BE2C (cell line): ENCODE results near the gene KRT17.

Experiments
- DNase-seq: peaks from one replicate; pipeline ENCODE4 v3.0.0-alpha.2; 2020
- H3K27me3 ChIP-seq: fragments of 250-450 bp; sonication (Bioruptor Pico); 2 replicates; pipeline ENCODE4 v1.5.1; 2020; ENCODE audit warnings: mild to moderate bottlenecking
- H3K36me3 ChIP-seq: fragments of 250-450 bp; sonication (Bioruptor Pico); 2 replicates; pipeline ENCODE4 v1.5.1; 2020; ENCODE audit warnings: mild to moderate bottlenecking
- H3K4me1 ChIP-seq: fragments of 250-450 bp; sonication (Bioruptor Pico); 2 replicates; pipeline ENCODE4 v1.5.1; 2020
- H3K4me3 ChIP-seq: 2 replicates; pipeline ENCODE4 v1.5.1; 2011; ENCODE audit warnings: low read depth, low read length
- H3K9me3 ChIP-seq: fragments of 250-450 bp; sonication (Bioruptor Pico); 2 replicates; pipeline ENCODE4 v1.5.1; 2020
- TF ChIP-seq, protein P1 (sequence below): IDR thresholded peaks from 2 replicates; pipeline ENCODE4 v1.5.1; 2012; ENCODE audit warnings: mild to moderate bottlenecking, low read depth, low read length

Gene KRT17

DNA sequence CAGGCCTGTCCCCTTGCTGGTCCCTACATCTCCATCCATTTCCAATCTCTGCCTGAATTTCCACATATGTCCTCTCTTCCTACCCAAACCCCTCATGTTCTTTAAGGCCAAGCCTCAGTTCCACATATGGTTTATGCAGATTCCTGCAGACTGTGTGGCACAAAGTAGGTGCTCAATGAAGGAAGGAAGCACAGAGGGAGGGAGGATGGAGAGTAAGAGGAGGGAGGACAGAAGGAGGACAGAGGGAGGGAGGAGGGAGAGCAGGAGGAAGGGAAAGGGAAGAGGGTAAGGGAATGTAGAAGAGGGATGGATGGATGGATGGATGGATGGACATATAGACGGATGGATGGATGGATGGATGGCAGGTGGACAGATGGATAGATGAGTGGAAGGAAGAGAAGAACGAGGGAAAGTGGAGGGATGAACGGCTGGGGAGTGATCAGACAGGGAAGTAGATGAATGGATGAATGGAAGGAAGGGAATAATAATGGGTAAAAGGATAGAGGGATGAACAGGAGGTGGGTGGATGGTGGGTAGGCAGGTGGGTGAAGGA, 29.9 kb downstream of the KRT17 start:
- Histone ChIP-seq H3K4me3 (no peak overlapping the region), H3K36me3 (no peaks in the 10 kb centered on the region), H3K9me3 (no peaks in the 10 kb centered on the region), H3K4me1 (0 out of 2 replicates have a peak, but pooled peaks cover 7% of the 10 kb centered on the region), H3K27me3 (no peaks in the 10 kb centered on the region)
- TF ChIP-seq, protein P1, sequence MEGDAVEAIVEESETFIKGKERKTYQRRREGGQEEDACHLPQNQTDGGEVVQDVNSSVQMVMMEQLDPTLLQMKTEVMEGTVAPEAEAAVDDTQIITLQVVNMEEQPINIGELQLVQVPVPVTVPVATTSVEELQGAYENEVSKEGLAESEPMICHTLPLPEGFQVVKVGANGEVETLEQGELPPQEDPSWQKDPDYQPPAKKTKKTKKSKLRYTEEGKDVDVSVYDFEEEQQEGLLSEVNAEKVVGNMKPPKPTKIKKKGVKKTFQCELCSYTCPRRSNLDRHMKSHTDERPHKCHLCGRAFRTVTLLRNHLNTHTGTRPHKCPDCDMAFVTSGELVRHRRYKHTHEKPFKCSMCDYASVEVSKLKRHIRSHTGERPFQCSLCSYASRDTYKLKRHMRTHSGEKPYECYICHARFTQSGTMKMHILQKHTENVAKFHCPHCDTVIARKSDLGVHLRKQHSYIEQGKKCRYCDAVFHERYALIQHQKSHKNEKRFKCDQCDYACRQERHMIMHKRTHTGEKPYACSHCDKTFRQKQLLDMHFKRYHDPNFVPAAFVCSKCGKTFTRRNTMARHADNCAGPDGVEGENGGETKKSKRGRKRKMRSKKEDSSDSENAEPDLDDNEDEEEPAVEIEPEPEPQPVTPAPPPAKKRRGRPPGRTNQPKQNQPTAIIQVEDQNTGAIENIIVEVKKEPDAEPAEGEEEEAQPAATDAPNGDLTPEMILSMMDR, result no peak
- DNase-seq, result no peak

GRCh38 chr17:41593306-41593981, 30.9 kb downstream of the KRT17 start:
- Histone ChIP-seq H3K27me3 (no peaks in the 10 kb centered on the region), H3K36me3 (no peaks in the 10 kb centered on the region), H3K9me3 (no peaks in the 10 kb centered on the region), H3K4me3 (no peak overlapping the region), H3K4me1 (0 out of 2 replicates have a peak, but pooled peaks cover 7% of the 10 kb centered on the region)
- TF ChIP-seq, protein P1, result no peak
- no peak for DNase-seq

DNA sequence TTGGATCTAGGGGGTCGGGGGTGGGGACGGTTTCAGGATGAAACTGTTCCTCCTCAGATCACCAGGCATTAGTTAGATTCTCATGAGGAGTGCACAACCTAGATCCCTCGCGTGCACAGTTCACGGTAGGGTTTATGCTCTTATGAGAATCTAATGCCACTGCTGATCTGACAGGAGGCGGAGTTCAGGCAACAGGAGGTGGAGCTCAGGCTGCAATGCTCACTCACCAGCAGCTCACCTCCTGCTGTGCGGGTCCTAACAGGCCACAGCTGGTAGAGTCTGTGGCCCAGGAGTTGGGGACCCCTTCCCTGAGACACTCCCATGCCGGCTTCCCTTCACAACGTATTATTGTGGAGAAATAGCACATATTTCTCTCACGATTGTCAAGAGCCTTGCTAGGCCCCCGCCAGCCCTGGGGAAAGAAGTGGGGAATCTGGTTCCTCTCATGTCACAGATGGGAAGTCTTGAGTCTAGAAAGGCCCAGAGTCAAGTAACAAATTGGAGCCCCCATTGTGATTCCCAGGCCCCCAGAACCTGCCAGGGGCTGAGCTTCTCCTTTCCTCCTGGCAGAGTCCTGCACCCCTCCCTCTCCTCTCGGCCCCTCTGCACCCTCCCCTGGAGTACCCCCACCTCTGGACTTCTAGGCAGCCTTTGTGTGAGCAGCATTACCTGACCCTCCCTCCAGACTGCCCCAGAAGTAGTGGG, 31.6 kb downstream of the KRT17 start:
- DNase-seq, result no peak
- 0 out of 2 replicates have a peak, but pooled peaks cover 5% of the 10 kb centered on the region for H3K4me1 ChIP-seq
- TF ChIP-seq, protein P1, result no peak
- H3K36me3 ChIP-seq, result no peaks in the 10 kb centered on the region
- no peaks in the 10 kb centered on the region for H3K9me3 ChIP-seq
- H3K27me3 ChIP-seq, result no peaks in the 10 kb centered on the region
- H3K4me3 ChIP-seq, result no peak overlapping the region

DNA sequence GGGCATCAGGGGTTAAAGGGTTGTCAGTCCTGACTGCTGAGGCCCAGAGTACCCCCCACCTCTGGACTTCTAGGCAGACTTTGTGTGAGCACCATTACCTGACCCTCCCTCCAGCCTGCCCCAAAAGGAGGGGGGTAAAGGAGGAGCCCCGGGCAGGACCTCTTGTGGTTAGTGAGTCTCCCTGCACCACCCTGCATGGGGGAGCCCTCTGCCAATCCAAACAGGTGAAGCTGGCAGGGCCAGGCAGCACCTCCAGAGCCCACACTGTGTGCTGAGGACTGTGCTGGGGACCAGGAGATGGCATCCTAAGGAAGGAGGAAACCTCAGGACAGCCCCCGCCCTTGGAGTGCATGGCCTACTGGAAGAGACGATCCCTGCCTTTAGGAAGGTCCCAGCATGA, 35.1 kb downstream of the KRT17 start:
- TF ChIP-seq, protein P1, result no peak
- Histone ChIP-seq H3K9me3 (no peaks in the 10 kb centered on the region), H3K4me3 (no peak overlapping the region), H3K27me3 (no peaks in the 10 kb centered on the region), H3K4me1 (no peaks in the 10 kb centered on the region), H3K36me3 (no peaks in the 10 kb centered on the region)
- DNase-seq, result no peak

DNA sequence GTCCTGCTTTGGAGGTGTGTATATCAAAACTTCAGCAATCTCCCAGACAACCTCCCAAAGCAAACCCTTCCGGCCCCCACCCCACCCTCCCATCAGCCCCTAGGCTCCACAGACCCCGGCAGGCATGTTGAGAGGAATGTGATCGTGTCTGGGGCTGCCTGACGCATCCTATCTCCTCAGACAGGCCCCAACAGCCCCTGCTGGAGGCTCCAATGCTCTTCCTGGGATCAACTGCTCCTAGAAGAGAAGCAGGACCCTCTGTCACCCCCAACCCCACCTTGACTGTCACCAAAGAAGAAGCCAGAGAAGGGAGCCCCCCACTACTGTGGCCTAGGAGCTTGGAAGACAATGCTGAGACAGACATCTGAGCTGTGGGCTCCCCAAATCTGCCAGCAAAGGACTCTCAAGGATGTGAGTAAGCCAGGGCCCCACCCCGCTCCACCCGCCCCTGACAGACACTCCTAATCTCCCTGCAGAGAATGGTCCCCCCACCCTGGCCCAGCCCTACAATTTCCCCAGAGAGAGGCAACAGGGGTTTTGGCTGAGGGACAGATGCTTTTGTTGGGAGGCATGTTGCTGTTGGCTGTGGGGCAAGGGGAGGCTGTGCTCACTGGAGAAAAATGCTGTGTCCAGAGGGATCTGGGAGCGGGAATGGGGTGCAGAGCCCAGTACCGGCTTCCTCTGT, 36.1 kb downstream of the KRT17 start:
- TF ChIP-seq, protein P1, result no peak
- Histone ChIP-seq H3K4me1 (peaks cover 3% of the 10 kb centered on the region), H3K4me3 (no peak overlapping the region), H3K9me3 (no peaks in the 10 kb centered on the region), H3K27me3 (no peaks in the 10 kb centered on the region), H3K36me3 (no peaks in the 10 kb centered on the region)
- DNase-seq, result no peak
